Airway epithelial cell (primary cell): ENCODE measurements around the gene ATF7IP2. TPM values are rescaled to one million over a fixed set of nuclear protein-coding genes. Genes with fewer than 3 reads are reported as not detected.

Experiments
- total RNA-seq: library from RNA; depleted of rRNA; stranded (reverse); fragments of >200 nt; gene quantifications from 2 replicates; pipeline ENCODE4 v1.2.3, GENCODE V29; 2015

The ATF7IP2 gene
- 4.2 and 10.4 TPM in 2 replicates for total RNA-seq

GRCh38 chr16:10385725-10386516 is at the start of gene ATF7IP2:
ATF7IP2 (plus strand) TSS chr16:10386061; CDS start chr16:10430621, 44,560 bp downstream.

Other genes with a start within 250 kb of the ATF7IP2 start
- not detected in 2 replicates for gene GRIN2A, start 203.6 kb upstream of the ATF7IP2 start, total RNA-seq
- gene EMP2, start 194.5 kb downstream of the ATF7IP2 start, total RNA-seq, result 24.9 and 40.3 TPM in 2 replicates